Measurements from ENCODE around the gene HSPA4. TPM values are rescaled to one million over a fixed set of nuclear protein-coding genes. Genes with fewer than 3 reads are reported as not detected.

HSPA4 gene
- total and polyA plus RNA-seq, 2 experiments from 2014 or later, result 57.1 to 79.7 TPM

- Histone ChIP-seq H3K27me3 (no peaks in the 10 kb centered on the region), H3K27ac (no peak overlapping the region), H3K9me3 (ENCODE audit: low read depth) (no peaks in the 10 kb centered on the region), H3K36me3 (no peaks in the 10 kb centered on the region), H3K4me3 (no peak overlapping the region), H3K4me1 (ENCODE audit: low read depth) (no peaks in the 10 kb centered on the region)
- DNase-seq (ENCODE audit: low read depth in 1 of 2, low spot score in 1 of 2), result no peak
- TF ChIP-seq CTCF (IDR thresholded peaks at IDR 0.05; ENCODE audit: low read depth, low read length), result no peak
These were observed 88.5 kb downstream of the HSPA4 start for GRCh38 chr5:133140311-133140710.

GRCh38 chr5:133141746-133142145 is 89.9 kb downstream of the HSPA4 start:
- no peaks in the 10 kb centered on the region for H3K27me3 ChIP-seq
- no peaks in the 10 kb centered on the region for H3K36me3 ChIP-seq
- peak in 1 of 2 donors; percentile 14 for DNase-seq (ENCODE audit: low read depth in 1 of 2, low spot score in 1 of 2)
- H3K9me3 ChIP-seq (ENCODE audit: low read depth), result no peaks in the 10 kb centered on the region
- H3K27ac ChIP-seq, result no peak overlapping the region
- H3K4me1 ChIP-seq (ENCODE audit: low read depth), result no peaks in the 10 kb centered on the region
- no peak overlapping the region for H3K4me3 ChIP-seq
- TF ChIP-seq CTCF (IDR thresholded peaks at IDR 0.05; ENCODE audit: low read depth, low read length), result no peak

- no peak for TF ChIP-seq CTCF (IDR thresholded peaks at IDR 0.05; ENCODE audit: low read depth, low read length)
- H3K27me3 ChIP-seq, result no peaks in the 10 kb centered on the region
These were observed 91.0 kb downstream of the HSPA4 start for GRCh38 chr5:133142782-133143181.

GRCh38 chr5:133144245-133144981 is 92.6 kb downstream of the HSPA4 start:
- Histone ChIP-seq H3K4me1 (ENCODE audit: low read depth) (no peaks in the 10 kb centered on the region), H3K36me3 (no peaks in the 10 kb centered on the region), H3K27me3 (no peaks in the 10 kb centered on the region), H3K9me3 (ENCODE audit: low read depth) (no peaks in the 10 kb centered on the region), H3K27ac (no peak overlapping the region), H3K4me3 (no peak overlapping the region)
- no peak for TF ChIP-seq CTCF (IDR thresholded peaks at IDR 0.05; ENCODE audit: low read depth, low read length)
- DNase-seq (ENCODE audit: low read depth in 1 of 2, low spot score in 1 of 2), result no peak

More at GRCh38 chr5:133142782-133143181, 91.0 kb downstream of the HSPA4 start:
- no peaks in the 10 kb centered on the region for H3K36me3 ChIP-seq
- H3K27ac ChIP-seq, result no peak overlapping the region
- H3K4me1 ChIP-seq (ENCODE audit: low read depth), result no peaks in the 10 kb centered on the region
- H3K4me3 ChIP-seq, result no peak overlapping the region
- no peaks in the 10 kb centered on the region for H3K9me3 ChIP-seq (ENCODE audit: low read depth)
- no peak for DNase-seq (ENCODE audit: low read depth in 1 of 2, low spot score in 1 of 2)

- Histone ChIP-seq H3K27me3 (no peaks in the 10 kb centered on the region), H3K4me3 (no peak overlapping the region), H3K36me3 (no peaks in the 10 kb centered on the region), H3K4me1 (ENCODE audit: low read depth) (no peaks in the 10 kb centered on the region), H3K9me3 (ENCODE audit: low read depth) (no peaks in the 10 kb centered on the region), H3K27ac (no peak overlapping the region)
- DNase-seq (ENCODE audit: low read depth in 1 of 2, low spot score in 1 of 2), result peak in 1 of 2 donors; percentile 7
- no peak for TF ChIP-seq CTCF (IDR thresholded peaks at IDR 0.05; ENCODE audit: low read depth, low read length)
These were observed 93.8 kb downstream of the HSPA4 start for GRCh38 chr5:133145436-133146170.

All from cardiac muscle cell (in vitro differentiated cells and primary cell).